Frontal cortex (tissue), 4 donors: ENCODE measurements around the gene NRN1L. TPM values are rescaled to one million over a fixed set of nuclear protein-coding genes. Genes with fewer than 3 reads are reported as not detected.
"Not testable (repeated sequence)": the region's sequence is repeated elsewhere in the genome, so short reads cannot be mapped to it uniquely, and the experiment has no call there.

ENCODE experiments used
- DNase-seq, 2 donors: peaks; one replicate each; pipeline ENCODE4 v3.0.0; 2012; ENCODE audit warnings: low spot score in 2 of 2
- FAIRE-seq: peaks from 2 replicates; lab custom pipeline; 2012; peaks lifted over from hg19 to GRCh38; lab: Jason Lieb, UNC
- total RNA-seq: library from RNA; depleted of rRNA; stranded (reverse); fragments of >200 nt; gene quantifications from one replicate; pipeline ENCODE4 v1.2.3, GENCODE V29; 2014
- donor health status: control.
- donor health status: control.
- donor health status: control.

NRN1L gene
- total RNA-seq, 1 donor from 2014 or later, result not detected

- no peak for FAIRE-seq
- no peak for DNase-seq
These were observed 30.2 kb downstream of the NRN1L start for GRCh38 chr16:67914758-67915495.

- DNase-seq, FAIRE-seq: not testable (repeated sequence)
These were observed 30.7 kb downstream of the NRN1L start for GRCh38 chr16:67915496-67915769.

- FAIRE-seq (no peak), DNase-seq (no peak)
These were observed 31.4 kb downstream of the NRN1L start for GRCh38 chr16:67915831-67916723.

- DNase-seq (no peak), FAIRE-seq (no peak)
These were observed 32.6 kb downstream of the NRN1L start for GRCh38 chr16:67917140-67917851.

- no peak for FAIRE-seq
- peak in 1 of 2 donors; percentile 60 for DNase-seq
These were observed 33.2 kb downstream of the NRN1L start for GRCh38 chr16:67917852-67918236.

- DNase-seq, result no peak
These were observed 35.0 kb downstream of the NRN1L start for GRCh38 chr16:67919622-67920221.

GRCh38 chr16:67922221-67922620 is 37.5 kb downstream of the NRN1L start:
- no peak for FAIRE-seq
- DNase-seq, result no peak

More at GRCh38 chr16:67919622-67920221, 35.0 kb downstream of the NRN1L start:
- FAIRE-seq, result no peak

- DNase-seq (no peak), FAIRE-seq (no peak)
These were observed 38.1 kb downstream of the NRN1L start for GRCh38 chr16:67922740-67923139.

GRCh38 chr16:67923414-67924116 is 38.9 kb downstream of the NRN1L start:
- no peak for FAIRE-seq
- no peak for DNase-seq

GRCh38 chr16:67924140-67924906 is 39.6 kb downstream of the NRN1L start:
- DNase-seq (no peak), FAIRE-seq (no peak)

GRCh38 chr16:67926181-67926750 is 41.6 kb downstream of the NRN1L start:
- DNase-seq (peak in 1 of 2 donors; percentile 54), FAIRE-seq (no peak)

- FAIRE-seq, result no peak
- no peak for DNase-seq
These were observed 42.7 kb downstream of the NRN1L start for GRCh38 chr16:67927131-67927941.

GRCh38 chr16:67928147-67928546 is 43.5 kb downstream of the NRN1L start:
- DNase-seq (no peak), FAIRE-seq (no peak)

- FAIRE-seq (no peak), DNase-seq (peak; percentile 59 to 86)
These were observed 44.1 kb downstream of the NRN1L start for GRCh38 chr16:67928561-67929364.

GRCh38 chr16:67930191-67930590 is 45.5 kb downstream of the NRN1L start:
- DNase-seq (no peak), FAIRE-seq (no peak)

- FAIRE-seq, result no peak
- DNase-seq, result no peak
These were observed 46.1 kb downstream of the NRN1L start for GRCh38 chr16:67930678-67931211.
